Measurements from ENCODE around the gene SH3BP1.
A peak's percentile ranks its signal among the peaks of the same experiment; 100 is the strongest.
"Not testable (repeated sequence)": the region's sequence is repeated elsewhere in the genome, so short reads cannot be mapped to it uniquely, and the experiment has no call there.

Gene SH3BP1

DNA sequence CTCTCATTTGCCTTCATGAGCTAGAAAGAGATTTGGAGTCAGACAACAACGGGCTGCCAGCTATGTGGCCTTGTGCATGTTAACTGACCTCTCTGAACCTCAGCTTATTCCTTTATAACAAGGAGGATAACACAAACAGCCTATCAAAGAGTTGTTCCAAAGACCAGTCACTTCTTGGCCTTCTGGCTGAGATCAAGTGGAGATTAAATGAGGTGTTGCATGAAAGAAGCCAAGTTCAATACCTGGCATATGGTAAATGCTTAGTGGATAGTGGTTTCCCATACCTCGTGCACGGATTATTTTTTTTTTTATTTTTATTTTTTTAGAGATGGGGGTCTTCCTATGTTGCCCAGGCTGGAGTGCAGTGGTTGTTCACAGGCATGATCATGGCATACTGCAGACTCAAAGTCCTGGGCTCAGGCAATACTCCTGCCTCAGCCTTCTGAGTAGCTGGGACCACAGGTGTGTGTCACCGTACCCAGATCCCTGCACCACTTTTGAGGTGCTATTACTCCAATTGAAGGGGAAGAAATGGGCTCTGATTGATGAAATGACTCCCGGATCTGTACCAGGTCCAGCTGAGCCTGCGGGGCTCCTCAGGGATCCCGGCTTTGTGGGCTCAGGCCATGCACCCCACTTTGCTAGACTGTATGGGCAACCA is 40.9 kb downstream of the SH3BP1 start:
- DNase-seq, result no peak

DNA sequence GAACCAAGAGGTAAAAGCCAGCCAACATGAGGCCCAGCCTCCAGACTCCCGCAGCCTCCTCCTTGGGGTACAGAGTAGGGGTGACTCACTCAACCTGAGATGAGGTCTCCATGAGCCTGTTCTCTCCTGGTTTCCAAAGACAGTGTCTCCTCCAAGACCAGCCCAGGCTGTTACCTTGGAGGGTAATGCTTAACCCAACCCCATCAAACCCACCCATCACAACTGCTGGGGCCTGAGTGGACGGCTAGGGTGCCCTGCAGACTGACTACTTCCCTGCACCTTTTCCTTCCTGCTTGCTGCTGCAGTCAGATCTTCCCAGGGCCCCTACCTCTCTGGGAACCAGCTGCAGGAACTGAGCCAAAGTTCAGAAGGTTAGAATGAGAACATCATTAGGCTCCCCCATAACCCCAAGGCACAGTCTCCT is 41.5 kb downstream of the SH3BP1 start:
- DNase-seq, result peak; percentile 13

DNA sequence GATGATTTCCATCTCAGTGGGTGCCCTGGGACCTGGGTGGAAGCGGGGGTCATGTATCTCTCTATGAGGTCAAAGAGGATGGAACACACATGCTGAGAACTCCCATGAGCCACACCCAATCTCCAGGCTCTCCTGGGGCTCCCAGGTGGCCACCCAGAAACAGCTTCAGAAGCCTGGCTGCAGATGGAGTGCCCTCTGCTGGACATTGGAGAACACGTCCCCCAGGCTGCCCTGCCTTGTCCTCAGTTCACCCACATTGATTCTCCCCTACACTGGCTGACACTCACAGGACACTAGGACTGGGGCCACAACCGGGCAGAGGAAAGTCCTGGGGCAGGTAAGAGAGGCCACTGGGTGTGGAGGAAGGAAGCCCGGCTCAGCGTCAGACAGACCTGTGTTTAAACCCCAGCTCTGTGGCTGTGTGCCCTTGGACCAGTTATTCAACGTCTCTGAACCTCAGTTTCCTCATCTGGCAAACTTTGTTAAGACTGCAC is 42.1 kb downstream of the SH3BP1 start:
- DNase-seq, result peak; percentile 36

DNA sequence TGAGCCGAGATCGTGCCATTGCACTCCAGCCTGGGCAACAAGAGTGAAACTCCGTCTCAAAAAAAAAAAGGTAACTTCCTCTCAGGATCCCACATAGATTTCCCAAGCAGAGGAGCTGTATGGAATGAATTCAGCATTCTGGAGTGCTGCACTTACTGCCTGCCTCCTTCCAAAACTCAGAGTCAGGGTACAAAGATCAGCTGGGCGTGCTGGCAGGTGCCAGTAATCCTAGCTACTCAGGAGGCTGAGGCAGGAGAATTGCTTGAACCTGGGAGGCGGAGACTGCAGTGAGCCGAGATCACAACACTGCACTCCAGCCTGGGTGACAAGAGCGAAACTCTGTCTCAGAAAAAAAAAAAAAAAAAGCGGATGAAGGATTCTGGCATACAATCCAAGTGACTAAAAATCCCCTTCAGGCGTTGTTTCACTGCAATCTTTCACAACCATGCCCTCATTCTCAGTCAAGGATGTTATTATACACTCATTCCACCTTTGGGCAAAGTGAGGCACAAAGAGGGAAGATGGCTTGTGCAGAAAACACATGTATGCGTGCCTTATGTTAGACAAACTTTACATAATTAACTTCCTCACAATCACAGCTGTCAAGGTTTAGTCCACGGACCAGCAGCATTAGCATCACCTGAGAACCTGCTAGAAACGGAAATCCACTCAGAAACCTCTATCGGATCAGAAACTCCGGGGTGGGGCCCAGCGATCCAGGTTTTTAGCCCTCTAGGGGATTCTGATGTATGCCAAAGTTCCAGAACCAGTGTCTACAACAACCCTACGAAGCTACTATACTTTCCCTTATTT is 45.5 kb downstream of the SH3BP1 start:
- no peak for DNase-seq

DNA sequence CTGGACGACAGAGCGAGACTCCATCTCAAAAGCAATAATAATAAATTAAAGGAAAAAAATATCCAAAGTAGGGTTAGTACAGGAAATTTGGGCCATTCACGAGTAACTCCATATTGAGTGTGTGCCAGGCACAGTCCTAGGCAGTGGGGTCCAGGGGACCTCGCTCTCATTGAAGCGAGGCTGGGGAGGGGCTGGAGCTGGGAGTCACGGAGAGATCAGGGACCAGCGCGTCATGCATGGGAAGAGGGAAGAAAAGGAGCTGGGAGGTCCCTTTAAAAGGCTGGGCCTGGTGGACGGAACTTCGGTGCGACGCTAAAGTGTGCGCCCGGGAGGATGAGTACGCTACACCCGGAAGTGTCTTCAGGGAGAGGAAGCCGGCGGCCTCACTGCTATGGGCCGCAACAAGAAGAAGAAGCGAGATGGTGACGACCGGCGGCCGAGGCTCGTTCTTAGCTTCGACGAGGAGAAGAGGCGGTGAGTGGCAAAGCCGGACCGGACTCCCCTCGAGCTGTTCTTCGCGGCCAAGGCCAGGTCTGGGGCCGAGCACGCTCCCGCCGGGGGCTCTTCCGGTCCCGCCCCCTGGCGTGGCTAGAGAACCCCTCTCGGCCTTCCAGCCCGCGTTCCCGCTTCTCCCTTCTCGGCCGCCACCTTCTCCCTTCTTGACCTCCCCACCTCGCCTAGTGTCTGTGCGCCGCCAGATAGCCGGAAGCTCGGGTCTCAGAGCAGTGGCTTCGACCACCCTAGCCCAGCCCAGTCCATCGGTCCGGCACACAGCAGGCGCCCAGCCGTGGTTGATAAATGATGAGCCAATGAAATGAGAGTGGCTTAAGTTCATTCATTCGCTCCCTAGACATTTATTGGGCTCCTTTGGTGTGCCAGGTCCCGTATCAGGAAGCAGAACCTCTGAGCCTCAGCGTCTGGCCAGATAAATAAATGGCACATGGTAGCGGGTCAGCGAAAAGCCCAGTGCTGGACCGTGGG is 46.8 kb downstream of the SH3BP1 start, which contains the start of gene NOL12:
Gene NOL12 (plus strand): TSS at position 342 of the 981 bp plus-strand sequence. CDS start 50 bp downstream, at position 392.
- peak; percentile 77 for DNase-seq

DNA sequence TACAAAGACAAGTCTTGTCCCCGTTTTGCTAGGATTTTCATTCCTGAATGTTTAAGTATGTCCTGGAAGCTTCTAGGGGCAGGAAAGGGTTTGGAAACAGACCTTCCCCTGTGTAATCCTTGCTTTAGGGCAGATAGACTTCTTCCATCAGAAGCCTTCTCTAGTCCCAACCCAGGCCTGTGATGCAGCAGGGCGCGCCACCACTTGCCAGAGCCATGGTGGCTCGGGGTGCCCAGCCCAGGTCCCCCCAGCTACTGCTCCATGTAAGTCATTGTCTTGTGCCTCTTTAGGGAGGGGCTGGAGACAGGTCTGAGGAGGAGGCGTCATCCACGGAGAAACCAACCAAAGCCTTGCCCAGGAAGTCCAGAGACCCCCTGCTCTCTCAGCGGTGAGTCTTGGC is 50.9 kb downstream of the SH3BP1 start:
- DNase-seq, result no peak

DNA sequence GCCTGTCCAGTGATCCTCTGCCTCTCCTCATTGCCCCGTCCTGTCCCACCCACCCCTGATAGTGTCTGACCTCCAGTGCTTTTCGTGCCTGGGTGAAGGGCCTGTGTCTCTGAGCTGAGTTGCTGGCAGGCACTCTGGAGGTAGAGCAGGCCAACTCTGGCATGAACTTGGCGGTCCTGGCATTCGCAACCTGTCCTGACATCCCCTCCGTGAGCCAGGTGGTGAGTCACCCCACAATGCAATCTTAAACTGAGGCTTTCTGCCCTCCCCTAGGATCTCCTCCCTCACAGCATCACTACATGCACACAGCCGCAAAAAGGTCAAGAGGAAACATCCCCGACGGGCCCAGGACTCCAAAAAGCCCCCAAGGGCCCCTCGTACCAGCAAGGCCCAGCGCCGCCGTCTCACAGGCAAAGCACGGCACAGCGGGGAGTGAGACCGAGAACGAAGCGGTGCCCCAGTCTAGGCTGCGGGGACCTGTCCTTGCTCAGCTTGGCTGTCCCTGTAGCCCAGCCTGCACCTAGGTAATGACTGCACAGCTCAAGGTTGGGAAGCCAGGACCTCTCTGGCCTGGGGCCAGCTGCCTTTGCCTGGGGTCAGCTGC is 51.5 kb downstream of the SH3BP1 start:
- DNase-seq, result no peak

DNA sequence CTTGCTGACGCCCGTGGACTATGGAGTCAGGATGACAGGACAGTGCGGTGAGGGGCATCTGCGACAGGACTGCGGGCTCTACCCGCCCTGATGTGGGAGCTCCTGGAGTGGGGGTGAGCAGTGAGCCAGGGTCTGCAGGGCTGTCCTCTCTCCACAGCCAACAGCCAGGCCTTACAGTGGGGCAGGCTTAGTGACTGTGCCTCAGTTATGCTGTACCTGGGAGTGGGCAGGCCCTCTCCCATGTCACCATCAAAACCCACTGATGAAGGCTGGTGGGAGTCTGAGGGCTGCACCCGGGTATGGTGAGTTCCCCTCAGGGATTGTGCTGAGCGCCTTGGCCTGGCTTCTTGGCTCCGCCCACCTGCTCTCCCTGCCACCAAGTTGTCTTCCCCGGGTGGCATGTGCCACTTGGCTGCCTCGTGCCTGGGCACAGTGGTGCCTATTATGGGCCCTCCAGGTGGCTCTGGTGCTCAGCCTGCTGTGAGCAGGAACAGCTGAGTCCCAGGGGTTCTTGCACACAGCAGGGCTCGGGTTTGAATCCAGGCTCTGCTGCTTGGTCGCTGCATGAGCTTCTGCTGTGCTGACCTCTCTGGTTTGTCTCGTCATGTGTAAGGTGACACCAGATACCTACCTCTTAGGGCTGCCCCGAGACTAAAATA is 53.3 kb downstream of the SH3BP1 start:
- DNase-seq, result no peak

DNA sequence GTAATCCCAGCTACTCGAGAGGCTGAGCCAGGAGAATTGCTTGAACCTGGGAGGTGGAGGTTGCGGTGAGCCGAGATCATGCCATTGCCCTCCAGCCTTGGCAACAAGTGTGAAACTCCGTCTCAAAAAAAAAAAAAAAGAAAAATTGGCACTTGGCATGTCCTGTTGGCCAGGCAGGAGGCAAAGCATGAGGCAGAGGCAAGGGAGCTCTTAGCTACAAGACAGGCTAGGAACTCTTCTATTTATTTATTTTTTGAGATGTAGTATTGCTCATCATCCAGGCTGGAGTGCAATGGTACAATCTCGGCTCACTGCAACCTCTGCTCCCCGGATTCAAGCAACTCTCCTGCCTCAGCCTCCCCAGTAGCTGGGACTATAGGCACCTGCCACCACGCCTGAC is 54.7 kb downstream of the SH3BP1 start:
- DNase-seq, result not testable (repeated sequence)

DNA sequence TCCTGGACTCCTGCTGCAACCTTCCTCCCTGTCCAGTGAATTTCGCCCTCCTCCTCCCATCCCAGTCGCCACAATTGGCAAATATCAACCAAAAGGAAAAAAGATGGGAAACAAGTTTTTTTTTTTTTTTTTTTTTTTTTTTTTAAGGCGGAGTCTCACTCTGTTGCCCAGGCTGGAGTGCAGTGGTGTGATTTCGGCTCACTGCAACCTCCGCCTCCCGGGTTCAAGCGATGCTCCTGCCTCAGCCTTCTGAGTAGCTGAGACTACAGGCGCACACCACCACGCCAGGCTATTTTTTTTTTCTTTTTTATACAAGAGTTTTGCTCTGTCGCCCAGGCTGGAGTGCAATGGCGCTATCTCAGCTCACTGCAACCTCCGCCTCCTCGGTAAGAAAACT is 56.8 kb downstream of the SH3BP1 start:
- not testable (repeated sequence) for DNase-seq

DNA sequence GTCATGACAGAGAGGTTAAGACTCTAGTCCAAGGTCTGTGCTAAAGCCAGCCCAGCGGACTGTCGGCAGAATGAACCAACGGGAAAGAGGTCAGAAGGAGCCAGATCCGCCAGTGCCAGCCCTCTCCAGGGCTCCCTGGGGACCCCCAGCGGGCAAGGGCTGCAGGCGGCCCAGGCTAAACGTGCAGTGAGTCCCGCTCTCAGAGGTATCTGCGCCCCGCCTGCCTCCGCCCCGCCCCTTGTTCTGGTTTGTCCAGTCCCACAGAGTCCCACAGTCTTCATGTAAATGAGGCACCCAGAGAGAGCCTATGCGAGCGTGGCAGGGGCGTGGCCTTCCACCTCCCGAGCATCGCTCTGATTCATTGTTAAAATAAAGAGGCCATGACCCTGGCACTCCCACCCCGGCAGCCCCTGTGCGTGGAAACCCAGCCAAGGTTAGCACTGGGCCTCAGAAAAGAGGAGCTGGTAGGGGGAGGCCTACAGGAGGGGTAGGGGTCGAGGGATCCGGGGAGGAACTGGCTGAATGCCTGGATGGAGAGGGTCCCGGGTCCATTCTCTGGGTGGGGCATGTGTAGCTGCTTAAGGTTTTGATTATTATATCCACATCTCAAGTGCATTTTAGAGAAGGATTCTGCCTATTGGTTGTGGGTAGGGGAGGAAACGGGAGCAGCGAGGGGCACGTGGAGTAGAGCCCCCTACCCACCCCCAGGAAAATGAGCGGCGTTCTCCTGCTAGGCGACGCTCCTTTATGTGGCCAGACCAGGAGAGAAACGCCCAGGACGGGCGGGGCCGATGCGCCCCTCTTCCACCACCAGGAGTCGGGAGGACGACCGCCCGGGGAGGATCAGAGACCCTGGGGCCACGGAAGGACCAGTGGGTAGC is 57.4 kb downstream of the SH3BP1 start, which contains the start of gene TRIOBP:
Gene TRIOBP (plus strand): TSS at position 392 of the 881 bp plus-strand sequence. CDS start 4,318 bp downstream, outside the sequence.
- DNase-seq, result peak; percentile 98

DNA sequence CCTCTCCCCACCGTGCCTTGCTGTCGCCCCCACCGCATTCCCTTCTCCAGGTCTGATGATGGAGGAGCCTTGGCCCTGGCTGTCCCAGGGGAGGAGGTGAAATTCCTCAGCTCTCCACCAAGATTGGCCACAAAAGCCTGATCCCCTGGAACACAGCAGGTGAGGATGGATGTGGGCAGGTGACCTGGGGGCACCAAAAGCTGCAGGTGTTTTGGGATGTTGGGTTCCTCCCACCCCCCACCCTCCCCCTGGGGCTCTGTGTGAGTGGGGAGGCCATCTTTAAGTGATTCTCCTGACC is 58.0 kb downstream of the SH3BP1 start:
- no peak for DNase-seq

DNA sequence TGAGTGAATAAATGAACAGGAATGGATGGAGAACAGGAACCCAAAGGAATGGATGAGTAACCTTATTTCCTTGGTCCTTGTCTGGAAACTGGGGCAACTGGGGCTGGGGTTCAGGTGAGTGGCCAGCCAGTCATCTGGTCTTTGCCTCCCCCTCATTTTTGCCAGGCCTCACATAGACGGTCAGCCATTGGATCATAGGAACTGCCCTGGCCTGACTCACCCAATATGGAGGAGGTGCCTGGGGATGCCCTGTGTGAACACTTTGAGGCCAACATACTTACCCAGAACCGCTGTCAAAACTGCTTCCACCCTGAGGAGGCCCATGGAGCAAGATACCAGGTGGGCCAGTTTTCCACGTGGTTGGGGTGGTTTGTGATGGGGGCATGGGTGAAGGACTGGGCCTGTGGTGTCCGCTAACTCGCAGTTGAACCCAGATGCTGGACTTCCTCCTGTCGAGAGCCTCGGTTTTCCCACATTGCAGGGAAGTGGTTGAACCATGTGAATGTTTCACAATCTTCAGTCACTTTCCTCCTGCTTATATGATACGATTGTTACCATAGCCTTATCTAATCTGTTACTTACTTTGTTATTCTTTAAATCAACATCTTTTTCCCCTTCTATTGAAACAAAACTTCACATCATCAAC is 61.8 kb downstream of the SH3BP1 start:
- DNase-seq, result no peak

DNA sequence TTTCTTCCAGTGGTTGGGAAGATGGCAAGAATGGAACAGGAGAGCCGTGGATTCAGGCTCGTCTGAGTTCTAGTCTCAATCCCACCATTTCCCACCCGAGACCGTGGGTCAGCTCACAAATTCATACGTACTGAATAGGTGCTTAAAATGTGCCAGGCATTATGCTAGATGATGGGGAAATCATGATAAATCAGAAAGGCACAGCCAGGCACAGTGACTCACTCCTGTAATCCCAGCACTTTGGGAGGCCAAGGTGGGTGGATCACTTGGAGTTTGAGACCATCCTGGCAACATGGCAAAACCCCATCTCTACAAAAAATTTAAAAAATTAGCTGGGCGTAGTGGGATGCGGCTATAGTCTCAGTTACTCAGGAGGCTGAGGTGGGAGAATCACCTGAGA is 64.4 kb downstream of the SH3BP1 start:
- no peak for DNase-seq

DNA sequence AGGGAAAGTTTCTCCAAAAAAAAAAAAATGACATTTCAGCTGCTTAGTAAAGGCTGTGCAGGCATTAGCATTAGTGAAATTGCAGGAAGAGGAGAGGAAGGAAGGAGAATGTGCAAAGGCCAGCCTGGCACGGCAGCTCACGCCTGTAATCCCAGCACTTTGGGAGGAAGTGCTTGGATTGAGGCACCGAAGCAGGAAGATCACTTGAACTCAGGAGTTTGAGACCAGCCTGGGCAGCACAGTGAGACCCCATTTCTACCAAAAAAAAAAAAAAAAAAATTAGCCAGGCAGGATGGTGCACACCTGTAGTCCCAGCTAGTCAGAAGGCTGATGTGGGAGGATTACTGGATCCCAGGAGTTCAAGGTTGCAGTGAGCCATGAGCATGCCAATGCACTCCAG is 65.2 kb downstream of the SH3BP1 start:
- no peak for DNase-seq

DNA sequence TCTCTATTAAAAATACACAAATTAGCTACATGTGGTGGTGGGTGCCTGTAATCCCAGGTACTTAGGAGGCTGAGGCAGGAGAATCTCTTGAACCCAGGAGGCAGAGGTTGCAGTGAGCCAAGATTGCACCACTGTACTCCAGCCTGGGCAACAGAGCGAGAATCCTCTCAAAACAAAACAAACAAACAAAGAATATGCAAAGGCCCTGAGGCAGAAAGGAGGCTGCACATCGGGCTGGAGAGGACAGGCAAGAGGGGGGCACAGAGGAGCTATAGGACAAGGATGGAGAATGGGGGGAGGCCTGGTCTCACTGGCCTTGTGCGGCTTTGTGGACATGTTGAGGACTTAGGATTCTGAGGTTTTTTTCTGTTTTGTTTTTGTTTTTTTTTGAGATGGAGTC is 65.7 kb downstream of the SH3BP1 start:
- no peak for DNase-seq

Measured in T1000 (cell line).